Hypothalamus (tissue), 51 donors: ENCODE results near the gene GRID2.
A peak's percentile ranks its signal among the peaks of the same experiment; 100 is the strongest.

ENCODE experiments used
- DNase-seq, 51 donors: peaks; one replicate each; lab custom pipeline; 2025; lab: John Stamatoyannopoulos, UW

Gene GRID2

DNA sequence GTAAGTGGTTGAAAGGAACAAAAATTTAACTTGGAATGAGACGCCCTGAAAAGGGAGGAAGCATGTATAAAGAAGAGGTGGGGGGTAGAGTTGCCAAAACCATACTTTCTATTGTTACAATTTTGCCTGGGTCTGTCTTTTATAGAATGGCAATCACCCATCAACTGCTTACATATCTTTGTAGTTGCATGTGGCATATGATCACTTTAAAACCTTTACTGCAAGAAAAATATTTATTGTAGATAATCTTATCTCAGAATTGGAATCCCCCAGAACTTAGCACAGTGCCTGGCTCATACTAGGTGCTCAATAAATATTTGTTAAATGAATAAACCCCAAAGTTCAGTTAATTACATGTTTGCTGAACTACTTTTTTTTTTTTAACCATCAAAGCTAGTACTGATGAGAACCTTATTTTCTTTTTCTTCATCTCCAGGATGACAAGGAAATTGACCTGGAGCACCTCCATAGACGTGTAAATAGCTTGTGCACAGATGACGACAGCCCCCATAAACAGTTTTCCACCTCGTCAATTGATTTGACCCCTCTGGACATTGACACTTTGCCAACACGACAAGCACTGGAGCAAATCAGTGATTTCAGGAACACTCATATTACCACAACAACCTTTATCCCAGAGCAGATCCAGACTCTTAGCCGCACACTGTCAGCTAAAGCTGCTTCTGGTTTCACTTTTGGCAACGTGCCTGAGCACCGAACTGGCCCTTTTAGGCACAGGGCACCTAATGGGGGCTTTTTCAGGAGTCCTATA is 1468.1 kb downstream of the GRID2 start:
- no peak for DNase-seq

DNA sequence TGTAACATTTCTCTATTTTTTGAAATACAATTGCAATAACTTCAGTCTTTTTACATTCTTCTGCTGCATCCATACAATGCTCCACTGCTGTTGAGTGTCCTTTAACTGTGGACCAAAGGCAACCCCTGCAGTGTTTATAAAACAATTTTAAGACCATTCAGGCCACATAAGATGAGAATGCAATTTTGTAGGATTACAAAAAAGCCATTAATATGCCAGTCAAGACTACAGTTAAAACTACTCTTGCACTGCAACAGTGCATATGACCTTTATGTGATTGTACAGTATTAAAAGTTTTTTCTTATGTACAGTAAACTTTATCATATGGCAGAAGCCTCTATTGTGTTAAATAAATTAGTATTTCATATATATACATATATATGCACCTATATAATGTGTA is 1469.1 kb downstream of the GRID2 start:
- DNase-seq = no peak

- DNase-seq = no peak
Measured at GRCh38 chr4:93775551-93775950, 1471.8 kb downstream of the GRID2 start.

GRCh38 chr4:93776386-93777080 is 1472.8 kb downstream of the GRID2 start:
- DNase-seq = no peak

GRCh38 chr4:93777081-93777460 is 1473.3 kb downstream of the GRID2 start:
- no peak for DNase-seq

- DNase-seq = no peak
Measured at GRCh38 chr4:93779228-93779627, 1475.5 kb downstream of the GRID2 start.

- no peak for DNase-seq
Measured at GRCh38 chr4:93780080-93780479, 1476.3 kb downstream of the GRID2 start.

DNA sequence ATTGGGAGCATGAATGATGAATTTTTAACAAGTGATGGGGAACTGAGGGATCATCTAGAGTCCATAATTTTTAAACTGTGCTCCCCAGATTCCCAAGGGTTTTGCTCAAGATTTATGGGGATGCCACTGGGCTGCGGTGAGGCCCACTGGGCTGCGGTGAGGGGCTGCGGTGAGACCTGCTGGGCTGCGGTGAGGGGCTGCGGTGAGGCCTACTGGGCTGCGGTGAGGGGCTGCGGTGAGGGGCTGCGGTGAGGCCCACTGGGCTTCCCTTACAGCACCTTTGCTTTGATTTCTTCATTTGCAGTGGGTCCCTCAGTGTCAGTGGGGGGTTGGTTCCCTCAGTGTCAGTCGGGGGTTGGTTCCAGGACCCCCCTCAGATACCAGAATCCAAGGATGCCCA is 1477.4 kb downstream of the GRID2 start:
- DNase-seq = no peak

GRCh38 chr4:93786149-93786548 is 1482.4 kb downstream of the GRID2 start:
- DNase-seq = no peak

DNA sequence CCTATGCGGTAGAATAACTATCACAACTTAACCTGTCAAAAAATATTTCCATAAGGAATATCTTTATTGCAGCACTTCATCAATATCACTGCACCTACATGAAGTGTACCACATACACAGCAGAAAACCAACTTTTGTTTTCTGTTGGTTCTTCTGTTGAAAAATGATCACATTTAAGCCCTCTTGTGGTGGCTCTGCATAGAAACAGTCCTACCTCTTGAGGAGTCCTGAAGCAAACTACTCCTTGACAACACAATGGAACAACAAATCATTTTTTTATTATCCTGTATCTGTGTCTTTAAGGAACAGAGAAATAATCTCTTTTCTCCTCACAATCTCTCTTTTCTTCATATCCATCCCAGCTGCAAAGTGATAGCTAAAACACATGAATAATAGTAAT is 1484.9 kb downstream of the GRID2 start:
- no peak for DNase-seq

- DNase-seq = peak in 30 of 51 donors; percentile 0 to 79 (median 26)
Measured at GRCh38 chr4:93791570-93792195, 1487.9 kb downstream of the GRID2 start.

GRCh38 chr4:93802045-93802444 is 1498.3 kb downstream of the GRID2 start:
- DNase-seq = no peak

GRCh38 chr4:93809773-93810172 is 1506.0 kb downstream of the GRID2 start:
- DNase-seq = no peak

DNA sequence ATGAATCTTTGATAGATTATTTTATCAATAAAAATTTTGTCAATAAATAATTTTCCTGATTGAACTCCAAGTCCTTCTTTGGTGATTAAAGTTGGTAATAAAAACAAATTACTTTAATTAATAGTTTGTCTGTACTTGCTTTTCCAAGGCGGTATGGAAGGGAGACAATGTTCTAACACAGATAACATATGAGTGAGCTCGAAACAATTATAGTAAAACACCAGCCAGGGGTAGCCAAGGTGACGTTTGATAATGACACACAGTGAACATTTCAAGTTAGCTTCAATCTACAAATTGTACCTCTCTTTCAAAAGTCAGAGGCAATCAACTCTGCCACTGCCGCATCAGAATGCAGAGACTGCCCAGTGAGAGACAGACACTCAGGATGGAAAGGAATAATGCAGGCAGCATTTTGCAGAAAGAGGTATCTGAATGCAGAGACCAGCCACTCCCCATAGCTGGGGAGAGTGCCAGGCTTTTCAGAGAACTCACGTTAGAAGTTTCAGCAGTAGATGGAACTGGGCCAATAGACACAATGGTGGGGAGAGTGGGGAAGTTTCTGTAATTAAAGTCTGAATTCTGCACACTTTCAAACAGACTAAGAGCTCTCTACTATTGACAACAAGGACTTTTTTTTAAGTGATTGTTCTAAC is 1506.7 kb downstream of the GRID2 start:
- DNase-seq = no peak

GRCh38 chr4:93813092-93813491 is 1509.3 kb downstream of the GRID2 start:
- DNase-seq = no peak

DNA sequence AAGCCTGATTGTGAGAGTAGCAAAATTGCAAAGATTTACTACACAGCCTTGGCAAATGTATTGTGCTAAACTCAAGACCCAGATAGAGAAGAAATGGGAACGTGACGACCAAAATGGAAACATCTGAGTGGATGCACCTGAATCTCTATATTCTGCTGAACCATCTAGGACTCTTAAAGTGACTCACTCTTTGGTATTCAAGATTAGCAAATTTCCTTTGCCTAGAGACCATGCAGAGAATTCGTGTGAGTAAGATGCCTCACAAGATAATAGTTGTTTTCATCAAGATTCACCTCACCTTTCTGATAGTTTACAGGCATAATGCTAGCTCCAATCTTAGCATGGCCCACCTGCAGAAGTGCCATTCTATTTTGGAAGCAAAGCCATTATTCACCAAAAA is 1510.4 kb downstream of the GRID2 start:
- DNase-seq = no peak

DNA sequence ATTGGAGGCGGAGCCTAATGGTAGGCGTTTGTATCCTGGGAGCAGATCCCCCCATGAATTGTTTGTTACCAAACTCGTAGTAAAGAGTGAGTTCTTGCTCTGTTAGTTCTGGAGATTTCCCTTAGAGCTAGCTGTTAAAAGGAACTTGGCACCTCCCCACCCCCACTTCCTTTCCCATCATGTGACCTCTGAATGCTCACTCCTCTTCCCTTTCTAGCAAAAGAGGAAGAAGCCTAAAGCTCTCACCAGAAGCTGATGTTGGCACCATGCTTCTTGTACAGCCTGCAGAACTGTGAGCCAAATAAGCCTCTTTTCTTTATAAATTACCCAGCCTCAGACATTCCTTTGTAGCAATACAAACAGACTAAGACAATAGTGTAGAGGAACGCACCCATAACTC is 1511.0 kb downstream of the GRID2 start:
- peak in 11 of 51 donors; percentile 2 to 48 (median 12) for DNase-seq
